ENCODE measurements around the gene BTBD16. TPM values are rescaled to one million over a fixed set of nuclear protein-coding genes. Genes with fewer than 3 reads are reported as not detected.
A peak's percentile ranks its signal among the peaks of the same experiment; 100 is the strongest.

Gene BTBD16
- total RNA-seq, 1 experiment from 2014 or later, result not detected

DNA sequence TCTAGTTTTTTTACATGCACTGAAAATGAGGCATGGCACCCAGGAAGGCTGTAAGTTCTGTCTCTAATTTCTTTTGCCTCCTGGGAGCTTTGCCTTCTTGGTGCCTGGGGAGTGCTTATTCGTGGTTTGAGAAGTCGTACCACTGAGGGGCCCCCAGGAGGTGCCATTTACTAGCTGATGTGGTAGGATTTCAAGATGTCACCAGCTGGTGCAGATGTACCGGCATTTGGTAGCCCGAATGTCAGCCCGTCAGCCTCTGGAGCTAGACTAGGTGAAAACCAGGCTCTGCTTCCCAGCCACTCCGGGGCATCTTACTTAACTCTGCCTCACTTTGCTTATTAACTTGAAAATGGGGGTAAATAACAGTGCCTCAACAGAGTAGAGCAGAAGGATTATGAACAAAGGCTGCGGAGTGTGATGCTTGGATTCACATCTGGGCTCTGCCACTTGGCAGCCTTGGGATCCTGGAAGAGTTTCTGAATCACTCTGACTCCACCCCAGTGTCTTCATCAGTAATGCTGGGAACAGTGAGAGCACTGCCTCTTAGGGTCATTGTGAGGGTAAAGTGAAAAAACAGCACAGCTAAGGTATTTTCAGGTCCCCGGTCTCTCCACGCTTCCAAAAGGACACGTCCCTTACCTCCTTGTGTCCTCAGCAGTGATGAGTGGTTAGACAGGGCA is 31.4 kb upstream of the BTBD16 start:
- H4K5ac ChIP-seq (ENCODE audit: insufficient read length, low read depth, low read length), result no peak overlapping the region
- TF ChIP-seq, protein P1, sequence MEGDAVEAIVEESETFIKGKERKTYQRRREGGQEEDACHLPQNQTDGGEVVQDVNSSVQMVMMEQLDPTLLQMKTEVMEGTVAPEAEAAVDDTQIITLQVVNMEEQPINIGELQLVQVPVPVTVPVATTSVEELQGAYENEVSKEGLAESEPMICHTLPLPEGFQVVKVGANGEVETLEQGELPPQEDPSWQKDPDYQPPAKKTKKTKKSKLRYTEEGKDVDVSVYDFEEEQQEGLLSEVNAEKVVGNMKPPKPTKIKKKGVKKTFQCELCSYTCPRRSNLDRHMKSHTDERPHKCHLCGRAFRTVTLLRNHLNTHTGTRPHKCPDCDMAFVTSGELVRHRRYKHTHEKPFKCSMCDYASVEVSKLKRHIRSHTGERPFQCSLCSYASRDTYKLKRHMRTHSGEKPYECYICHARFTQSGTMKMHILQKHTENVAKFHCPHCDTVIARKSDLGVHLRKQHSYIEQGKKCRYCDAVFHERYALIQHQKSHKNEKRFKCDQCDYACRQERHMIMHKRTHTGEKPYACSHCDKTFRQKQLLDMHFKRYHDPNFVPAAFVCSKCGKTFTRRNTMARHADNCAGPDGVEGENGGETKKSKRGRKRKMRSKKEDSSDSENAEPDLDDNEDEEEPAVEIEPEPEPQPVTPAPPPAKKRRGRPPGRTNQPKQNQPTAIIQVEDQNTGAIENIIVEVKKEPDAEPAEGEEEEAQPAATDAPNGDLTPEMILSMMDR (conservative IDR thresholded peaks at IDR 0.05), result peak; percentile 27; the same call in 1 of the 3 replicates
- Mint-ChIP-seq H3K4me1 (peaks cover 3 to 4% of the 10 kb centered on the region in 2 experiments), H3K27ac (peak overlapping the region in 2 of 3 experiments; percentile 26 to 39; a peak in 1 of 7 replicates), H3K27me3 (ENCODE audit: low read depth) (no peaks in the 10 kb centered on the region), H3K36me3 (ENCODE audit: insufficient read depth in 1 of 3, low read depth in 3 of 3) (peaks cover 34 to 62% (median 53%) of the 10 kb centered on the region in 3 experiments; a peak in 6 of 7 replicates), H3K4me3 (no peak overlapping the region), H3K9me3 (no peaks in the 10 kb centered on the region)
- no peak overlapping the region for H3K27ac ChIP-seq (ENCODE audit: insufficient read length, low read depth, low read length)
- no peak for DNase-seq
- H3K9ac ChIP-seq (ENCODE audit: extremely low read depth, insufficient read length, low read length), result no peak overlapping the region
- no peaks in the 10 kb centered on the region for H3K27me3 ChIP-seq (ENCODE audit: insufficient read depth, low read length)
- no peak overlapping the region for H2AFZ ChIP-seq (ENCODE audit: low read length)
- H2BK12ac ChIP-seq (ENCODE audit: insufficient read length, low read depth, low read length), result no peak overlapping the region
- no peaks in the 10 kb centered on the region for H4K20me1 ChIP-seq (ENCODE audit: control insufficient read depth, insufficient read depth, insufficient read length)
- no peaks in the 10 kb centered on the region for H3K79me1 ChIP-seq (ENCODE audit: insufficient read depth, low read depth, low read length, poor library complexity, severe bottlenecking)
- H3K4me2 ChIP-seq (ENCODE audit: insufficient read depth, insufficient read length, low read length), result no peak overlapping the region
- H2AK5ac ChIP-seq (ENCODE audit: insufficient read length, low read length), result no peak overlapping the region
- H2BK15ac ChIP-seq (ENCODE audit: low read depth, low read length), result no peak overlapping the region
- H3K23ac ChIP-seq (ENCODE audit: insufficient read length, low read depth, low read length), result no peak overlapping the region
- no peaks in the 10 kb centered on the region for H3K23me2 ChIP-seq (ENCODE audit: insufficient read length, low read depth, low read length, poor library complexity, severe bottlenecking)
- no peak overlapping the region for H3K4ac ChIP-seq (ENCODE audit: low read depth, low read length)
- H3K4me1 ChIP-seq (ENCODE audit: insufficient read depth, low read length), result no peaks in the 10 kb centered on the region
- H2BK20ac ChIP-seq (ENCODE audit: low read depth, low read length, poor library complexity, severe bottlenecking), result no peak overlapping the region
- no peak overlapping the region for H3T11ph ChIP-seq (ENCODE audit: low read length)
- H3K79me2 ChIP-seq (ENCODE audit: insufficient read depth, low read length), result no peaks in the 10 kb centered on the region
- H3K9me3 ChIP-seq (ENCODE audit: control insufficient read depth, low read depth, low read length), result no peaks in the 10 kb centered on the region
- H2BK120ac ChIP-seq (ENCODE audit: low read depth, low read length, poor library complexity, severe bottlenecking), result no peak overlapping the region
- no peak overlapping the region for H4K91ac ChIP-seq (ENCODE audit: insufficient read length, low read depth, low read length)
- no peak overlapping the region for H3K14ac ChIP-seq (ENCODE audit: insufficient read depth, low read length)
- no peak overlapping the region for H3K18ac ChIP-seq (ENCODE audit: insufficient read length, low read depth, low read length)
- no peak overlapping the region for H3K56ac ChIP-seq (ENCODE audit: insufficient read length, low read depth, low read length)
- WGBS (ENCODE audit: extremely low coverage, insufficient read length, low lambda C conversion rate), result no CpG with 5 or more reads among the region's 10 CpGs
- no peak overlapping the region for H2BK5ac ChIP-seq (ENCODE audit: insufficient read length, low read length)
- no peak overlapping the region for H4K8ac ChIP-seq (replicated peaks; ENCODE audit: insufficient read length, low read depth, low read length)
